GM19025 (cell line): ENCODE data around the gene SIAH3.

Experiments used
- ATAC-seq: cut with Tn5 transposase; IDR thresholded peaks from one replicate; pipeline ENCODE4 v1.9.1; 2021; ENCODE audit warnings: mild to moderate bottlenecking, low read depth, moderate library complexity; ENCODE audit not compliant: unreplicated experiment

SIAH3 gene

GRCh38 chr13:45748941-45749759 is 102.4 kb downstream of the SIAH3 start:
- no peak for ATAC-seq

GRCh38 chr13:45747071-45747470 is 104.5 kb downstream of the SIAH3 start:
- ATAC-seq = no peak

- ATAC-seq = no peak
Observed at GRCh38 chr13:45744979-45745378, 106.6 kb downstream of the SIAH3 start.

- ATAC-seq = no peak
Observed at GRCh38 chr13:45742985-45743384, 108.6 kb downstream of the SIAH3 start.

- no peak for ATAC-seq
Observed at GRCh38 chr13:45737571-45738017, 114.0 kb downstream of the SIAH3 start.

GRCh38 chr13:45733361-45733760 is 118.2 kb downstream of the SIAH3 start:
- ATAC-seq = no peak

GRCh38 chr13:45732916-45733315 is 118.6 kb downstream of the SIAH3 start:
- ATAC-seq = no peak

- ATAC-seq = no peak
Observed at GRCh38 chr13:45731455-45731854, 120.1 kb downstream of the SIAH3 start.

GRCh38 chr13:45728759-45729158 is 122.8 kb downstream of the SIAH3 start:
- ATAC-seq = no peak
